Posterior cingulate gyrus (tissue), 11 donors: ENCODE data around the gene LIPK.
"Not testable (repeated sequence)": the region's sequence is repeated elsewhere in the genome, so short reads cannot be mapped to it uniquely, and the experiment has no call there.

Source experiments
- DNase-seq, 10 donors: peaks; one replicate each; pipeline versions ENCODE4 v3.0.0 to v3.0.0-alpha.2; 2020 to 2021; ENCODE audit warnings: mixed read lengths in 3 of 10
- intact Hi-C: fragments of 100-400 bp; cut with DNase I; formaldehyde crosslinking; loops from one replicate; pipeline ENCODE4 v1.15.1; 2023

The LIPK gene

DNA sequence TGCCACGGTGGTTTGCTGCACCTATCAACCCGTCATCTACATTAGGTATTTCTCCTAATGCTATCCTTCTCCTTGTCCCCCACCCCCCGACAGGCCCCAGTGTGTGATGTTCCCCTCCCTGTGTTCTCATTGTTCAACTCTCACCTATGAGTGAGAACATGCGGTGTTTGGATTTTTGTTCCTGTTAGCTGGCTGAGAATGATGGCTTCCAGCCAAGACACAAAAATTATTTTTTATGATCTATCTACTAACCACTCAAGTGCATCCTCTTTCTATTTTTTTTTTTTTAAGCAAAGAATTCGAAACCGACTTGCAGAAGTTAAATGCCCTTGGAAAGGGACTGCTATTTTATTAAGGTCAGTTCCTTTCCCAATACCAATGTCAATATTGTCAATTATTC lies 3.3 kb downstream of the LIPK start:
- intact Hi-C loops, DNase-seq: not testable (repeated sequence)

DNA sequence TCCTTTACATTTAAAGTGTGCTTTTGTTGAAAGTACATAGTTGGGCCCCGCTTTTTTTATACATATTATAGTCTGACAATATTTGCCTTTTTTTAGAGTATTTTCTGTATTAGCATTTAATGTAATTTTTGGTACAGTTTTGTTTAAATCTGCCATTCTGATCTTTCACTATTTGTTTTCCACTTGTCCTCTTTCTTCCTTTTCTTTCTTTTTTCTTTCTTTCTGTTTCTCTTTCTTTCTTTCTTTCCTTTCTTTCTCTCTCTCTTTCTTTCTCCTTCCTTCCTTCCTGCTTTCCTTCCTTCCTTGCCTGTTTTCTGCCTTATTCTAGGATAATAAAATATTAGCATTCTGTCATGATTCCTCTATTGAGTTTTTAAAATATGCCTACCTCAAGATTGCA lies 9.5 kb downstream of the LIPK start:
- intact Hi-C loops, result no loop called here
- no peak for DNase-seq

DNA sequence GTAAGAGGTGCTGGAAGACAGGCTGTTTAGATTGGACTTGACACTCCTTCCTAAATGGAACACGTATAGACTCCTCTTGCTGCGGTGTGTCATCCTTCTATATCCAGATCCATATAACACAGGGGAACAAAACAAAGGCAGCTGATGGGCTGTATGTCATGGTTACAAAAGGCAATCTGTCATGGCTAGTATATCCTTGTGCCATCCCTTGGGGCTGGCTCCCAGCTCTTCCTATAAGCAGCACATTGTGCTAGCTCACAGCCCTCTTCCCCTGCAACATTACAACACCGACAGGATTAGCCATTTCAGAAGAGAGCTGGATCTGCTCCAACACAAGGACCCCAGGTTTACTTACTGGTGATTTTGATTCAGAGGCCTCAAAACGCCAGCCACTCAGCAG lies 15.3 kb downstream of the LIPK start:
- no peak for DNase-seq
- intact Hi-C loops, result no loop called here

DNA sequence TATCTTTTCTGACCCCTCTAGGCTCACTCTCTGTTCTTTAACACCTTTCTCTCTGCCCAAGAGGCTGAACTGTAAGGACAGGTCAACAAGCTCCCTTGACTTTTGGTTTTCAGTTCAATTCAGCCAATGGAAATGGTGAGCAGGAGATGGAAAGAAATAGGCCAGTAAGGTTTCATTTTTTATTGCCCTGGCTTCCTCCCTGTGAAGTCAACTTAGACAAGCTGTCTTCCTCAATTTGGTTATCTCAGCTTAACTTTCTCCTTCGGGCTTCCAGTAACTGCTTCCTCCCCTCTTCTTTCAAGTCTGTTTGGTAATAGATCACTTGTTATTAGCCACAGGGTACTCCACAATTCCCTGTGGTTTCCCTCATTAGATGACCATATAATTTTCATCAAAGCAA lies 19.7 kb downstream of the LIPK start:
- DNase-seq, result no peak
- intact Hi-C loops, result no loop called here

DNA sequence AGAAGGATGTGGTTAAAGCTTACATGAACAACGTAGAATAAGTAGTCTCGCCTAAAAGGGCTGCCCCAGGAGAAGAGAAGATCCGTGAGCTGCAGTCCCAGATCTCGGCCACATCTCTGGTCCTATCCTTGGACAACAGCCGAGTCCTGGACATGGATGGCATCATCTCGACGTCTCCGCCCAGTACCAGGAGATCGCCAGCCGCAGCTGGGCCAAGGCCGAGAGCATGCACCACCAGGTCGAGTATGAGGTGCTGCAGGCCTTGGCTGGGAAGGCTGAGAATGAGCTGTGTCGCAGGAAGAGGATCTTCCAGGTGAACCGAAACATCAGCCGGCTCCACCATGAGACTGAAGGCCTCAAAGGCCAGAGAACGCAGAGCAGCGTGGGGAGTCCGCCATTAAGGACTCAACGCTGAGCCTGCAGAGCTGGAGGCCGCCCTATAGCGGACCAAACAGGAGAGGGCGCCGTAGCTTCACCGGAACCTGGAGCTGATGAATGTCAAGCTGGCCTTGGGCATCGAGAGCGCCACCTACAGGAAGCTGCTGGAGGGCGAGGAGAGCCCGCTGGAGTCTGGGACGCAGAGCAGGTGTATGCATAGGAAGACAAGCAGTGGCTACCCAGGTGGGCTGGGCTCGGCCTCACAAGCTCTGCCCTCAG lies 22.2 kb downstream of the LIPK start:
- no peak for DNase-seq
- intact Hi-C loops, result no loop called here

DNA sequence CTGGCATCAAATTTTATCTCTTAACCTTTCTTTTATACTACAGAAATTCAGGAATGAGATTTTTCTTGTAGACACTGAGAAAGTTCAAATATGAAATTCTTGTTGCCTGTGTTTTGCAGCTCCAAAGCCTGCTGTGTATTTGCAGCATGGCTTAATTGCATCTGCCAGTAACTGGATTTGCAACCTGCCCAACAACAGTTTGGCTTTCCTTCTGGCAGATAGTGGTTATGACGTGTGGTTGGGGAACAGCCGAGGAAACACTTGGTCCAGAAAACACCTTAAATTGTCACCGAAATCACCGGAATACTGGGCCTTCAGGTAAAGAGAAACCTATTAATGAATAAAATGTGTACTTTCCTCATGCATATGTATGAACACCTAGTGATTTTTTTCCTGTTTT lies 24.8 kb downstream of the LIPK start:
- DNase-seq, result no peak
- intact Hi-C loops, result no loop called here

DNA sequence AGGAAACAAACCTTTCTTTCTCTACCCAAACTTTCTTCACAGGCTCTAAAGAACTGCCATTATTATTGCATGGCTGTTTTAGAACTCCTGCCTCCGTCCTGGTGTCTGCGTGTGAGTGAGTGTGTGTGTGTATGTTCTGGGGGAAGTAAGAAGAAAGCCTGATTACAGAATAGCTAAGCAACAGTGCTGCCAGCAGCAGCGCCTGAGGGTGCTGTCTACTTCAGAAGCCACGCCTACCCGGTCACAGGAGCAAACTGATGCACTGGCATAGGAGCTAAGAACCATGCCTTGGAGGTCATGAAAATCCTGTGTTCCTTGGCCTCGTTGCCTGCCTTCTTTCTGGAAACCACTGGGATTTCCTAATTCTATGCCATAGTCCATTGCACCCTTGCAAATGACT lies 25.2 kb downstream of the LIPK start:
- DNase-seq, result no peak
- intact Hi-C loops, result no loop called here

DNA sequence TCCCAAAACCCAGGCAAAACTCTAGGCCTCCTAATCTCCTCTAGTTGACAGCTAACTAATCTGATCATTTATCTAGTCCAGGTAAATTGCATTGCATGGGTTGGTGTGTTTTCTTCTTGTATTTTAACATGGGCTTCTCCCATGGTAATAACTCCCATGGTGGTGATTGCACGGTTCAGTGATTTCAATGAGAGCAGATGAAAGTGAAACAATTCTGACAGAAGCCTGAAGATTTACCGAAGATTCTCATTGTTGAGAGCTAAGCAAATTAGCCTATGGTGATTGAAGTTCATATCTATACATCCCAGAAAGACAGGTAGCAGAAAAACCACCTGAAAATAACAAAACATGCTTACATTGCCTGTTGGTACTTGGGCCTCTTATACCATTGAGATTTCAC lies 27.2 kb downstream of the LIPK start:
- no peak for DNase-seq
- intact Hi-C loops, result no loop called here

DNA sequence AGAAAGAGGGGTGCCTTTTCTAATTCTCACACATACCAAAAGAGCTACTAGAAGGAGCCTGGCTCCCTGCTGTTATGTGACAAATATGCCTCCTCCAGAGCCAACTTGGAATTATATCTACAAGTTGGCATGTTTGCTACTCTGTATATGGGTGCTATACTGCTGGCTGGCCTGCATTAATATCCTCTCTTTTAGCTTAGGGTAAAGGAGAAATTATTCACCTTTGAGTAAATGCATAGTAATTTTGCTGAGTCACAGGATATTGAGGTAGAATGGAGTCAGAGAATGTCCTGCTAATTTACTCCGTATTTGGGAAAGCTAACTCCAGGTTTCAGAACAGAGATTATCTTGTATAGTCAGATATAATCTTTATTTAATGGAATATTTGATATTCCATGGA lies 29.6 kb downstream of the LIPK start:
- intact Hi-C loops, result no loop called here
- DNase-seq, result no peak

DNA sequence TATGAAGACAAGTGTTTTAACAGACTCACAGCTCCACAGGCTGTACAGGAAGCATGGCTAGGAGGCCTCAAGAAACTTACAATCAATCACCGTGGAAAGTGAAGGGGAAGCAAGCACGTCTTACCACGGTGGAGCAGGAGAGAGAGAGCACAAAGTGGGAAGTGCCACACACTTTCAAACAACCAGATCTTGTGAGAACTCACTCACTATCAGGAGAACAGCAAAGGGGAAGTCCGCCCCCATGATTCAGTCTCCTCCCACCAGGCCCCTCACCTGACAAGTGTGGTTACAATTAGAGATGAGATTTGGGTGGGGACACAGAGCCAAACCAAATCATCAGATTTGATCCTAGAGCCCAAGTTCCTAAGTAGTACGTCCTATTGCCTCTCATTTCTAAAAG lies 35.9 kb downstream of the LIPK start:
- intact Hi-C loops, DNase-seq: not testable (repeated sequence)

DNA sequence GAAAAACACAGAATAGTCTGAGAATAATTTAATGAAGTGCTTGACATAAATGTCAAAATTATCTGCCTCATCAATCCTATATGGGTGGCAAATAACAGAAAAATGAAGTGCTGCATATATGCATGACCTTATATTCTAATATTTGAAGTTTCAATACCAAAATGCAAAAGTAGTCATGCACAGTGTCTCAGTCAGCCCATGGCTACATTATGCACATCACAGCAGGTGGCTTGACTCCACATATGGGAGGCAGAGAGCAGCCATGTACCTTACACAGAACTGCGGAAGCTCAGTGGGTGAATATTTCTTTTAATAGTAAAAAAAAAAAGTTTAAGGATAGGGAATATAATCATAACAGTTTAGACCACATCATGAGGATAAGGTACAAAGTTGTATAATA lies 36.4 kb downstream of the LIPK start:
- DNase-seq, result no peak
- intact Hi-C loops, result no loop called here

DNA sequence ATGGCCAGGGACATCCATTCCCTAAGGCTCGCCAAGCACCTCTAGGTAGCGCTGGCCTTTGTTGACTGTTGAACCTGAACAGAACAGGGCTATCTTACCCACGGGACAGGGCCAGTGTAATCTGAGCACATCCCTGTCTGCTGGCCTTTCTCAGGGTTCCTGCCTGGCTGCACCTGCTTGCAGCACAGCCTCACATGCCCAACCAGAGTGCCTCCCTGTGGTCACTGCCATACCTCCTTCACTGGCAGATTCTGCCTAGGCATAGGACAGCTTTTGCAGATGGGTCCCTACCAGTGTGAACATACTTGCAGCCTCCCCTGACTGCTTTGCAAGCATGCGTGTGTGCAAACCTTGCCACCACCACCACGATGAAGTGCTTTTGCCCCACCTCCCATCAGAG lies 38.0 kb downstream of the LIPK start:
- intact Hi-C loops, result no loop called here
- DNase-seq, result no peak

DNA sequence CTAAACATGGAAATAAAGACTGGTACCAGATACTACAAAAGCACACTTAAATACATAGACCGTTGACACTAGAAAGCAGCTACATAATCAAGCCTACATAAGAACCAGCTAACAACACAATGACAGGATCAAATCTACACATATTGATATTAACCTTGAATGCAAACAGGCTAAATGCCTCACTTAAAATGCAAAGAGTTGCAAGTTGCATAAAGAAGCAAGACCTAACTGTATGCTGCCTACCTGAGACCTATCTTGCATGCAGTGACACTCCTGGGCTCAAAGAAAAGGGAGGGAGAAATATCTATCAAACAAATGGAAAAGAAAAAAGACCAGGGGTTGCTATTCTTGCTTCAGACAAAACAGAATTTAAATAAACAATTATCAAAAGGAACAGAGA lies 39.6 kb downstream of the LIPK start:
- DNase-seq, result no peak
- intact Hi-C loops, result no loop called here

DNA sequence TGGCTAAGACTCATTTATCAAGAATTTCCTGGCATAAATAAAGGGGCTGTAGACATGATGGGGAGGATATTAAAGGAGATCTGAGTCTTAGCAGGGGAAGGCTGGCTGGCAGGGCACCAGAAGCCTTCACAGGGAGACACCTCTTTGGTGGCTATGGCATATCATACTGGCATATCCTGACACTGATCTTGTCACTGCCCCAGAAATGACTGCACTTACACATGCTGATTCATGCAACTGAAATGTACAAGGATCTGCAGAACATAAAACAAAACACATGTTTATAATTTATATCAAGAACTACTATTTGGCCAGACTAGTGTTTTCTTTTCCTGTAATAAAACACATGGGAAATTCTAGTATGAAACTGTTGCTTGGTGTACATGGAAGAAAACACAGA lies 48.2 kb downstream of the LIPK start:
- no peak for DNase-seq
- intact Hi-C loops, result no loop called here

DNA sequence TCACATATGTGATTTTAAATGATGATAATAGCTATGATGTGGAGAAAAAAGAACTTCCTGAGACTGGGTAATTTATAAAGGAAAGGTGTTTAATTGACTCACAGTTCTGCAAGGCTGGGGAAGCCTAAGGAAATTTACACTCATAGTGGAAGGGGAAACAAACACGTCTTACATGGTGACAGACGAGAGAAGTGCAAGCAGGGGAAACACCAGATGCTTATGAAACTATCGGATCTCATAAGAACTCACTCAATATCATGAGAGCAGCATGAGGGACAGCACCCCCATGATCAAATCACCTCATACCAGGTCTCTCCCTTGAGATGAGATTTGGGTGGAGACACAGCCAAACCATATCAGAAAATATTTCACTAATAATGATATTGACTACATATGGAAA lies 49.7 kb downstream of the LIPK start:
- intact Hi-C loops, result no loop called here
- DNase-seq, result no peak

DNA sequence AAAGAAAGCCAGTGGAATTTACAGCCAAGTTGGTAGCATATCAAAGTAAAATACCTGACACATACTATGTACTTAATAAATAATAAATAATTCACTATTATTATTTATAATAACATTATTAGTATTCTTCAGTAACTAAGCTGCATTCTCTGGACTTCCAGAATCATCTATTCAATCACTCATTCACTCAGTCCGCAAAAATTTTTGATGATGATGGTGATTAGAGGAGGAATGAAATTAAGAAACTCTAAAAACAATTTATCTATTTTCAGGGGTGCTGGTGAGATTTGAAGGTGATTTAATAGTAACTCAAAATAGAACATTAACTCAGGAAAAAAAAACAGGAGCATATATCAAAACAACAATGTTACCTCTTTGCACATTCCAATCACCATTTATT lies 50.6 kb downstream of the LIPK start:
- DNase-seq, result no peak
- intact Hi-C loops, result no loop called here

DNA sequence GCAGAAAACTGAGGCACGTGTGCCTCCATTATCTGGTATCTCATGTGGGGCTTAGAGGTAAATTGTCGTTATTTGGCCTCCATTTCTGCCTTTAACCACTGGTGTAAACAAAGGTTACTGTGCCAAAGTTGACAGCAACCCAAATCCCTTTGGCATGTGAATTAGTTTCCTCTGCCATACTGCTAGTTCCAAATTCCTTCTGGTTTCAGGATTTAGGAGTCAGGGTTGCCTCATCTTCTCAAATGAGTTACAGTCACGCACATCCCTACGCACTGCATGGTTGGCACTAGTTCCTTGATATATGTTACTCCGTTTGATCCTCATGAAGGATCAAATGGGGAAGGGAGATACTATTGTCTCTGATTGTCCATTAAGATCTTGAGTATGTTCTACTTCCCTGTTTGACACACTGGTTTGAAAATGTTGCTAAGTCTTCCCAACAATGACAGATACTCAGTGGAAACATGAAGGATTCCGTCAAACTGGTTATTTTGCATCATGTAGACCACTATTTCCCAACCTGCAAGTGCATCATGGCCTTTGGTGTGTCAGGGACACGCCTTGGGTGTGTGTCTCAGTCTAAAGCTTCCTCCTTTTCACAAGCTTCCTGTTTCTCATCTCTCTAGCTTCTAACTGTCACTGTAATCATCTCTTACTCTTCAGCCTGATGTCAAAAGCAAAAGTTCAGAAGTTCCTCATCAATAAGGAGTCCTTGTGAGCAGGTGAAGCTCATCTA lies 53.5 kb downstream of the LIPK start, which contains the start of gene LIPN:
LIPN (plus strand) TSS at position 655 of the 736 bp plus-strand sequence. CDS start 1,386 bp downstream, outside the sequence.
- intact Hi-C loops, result no loop called here

DNA sequence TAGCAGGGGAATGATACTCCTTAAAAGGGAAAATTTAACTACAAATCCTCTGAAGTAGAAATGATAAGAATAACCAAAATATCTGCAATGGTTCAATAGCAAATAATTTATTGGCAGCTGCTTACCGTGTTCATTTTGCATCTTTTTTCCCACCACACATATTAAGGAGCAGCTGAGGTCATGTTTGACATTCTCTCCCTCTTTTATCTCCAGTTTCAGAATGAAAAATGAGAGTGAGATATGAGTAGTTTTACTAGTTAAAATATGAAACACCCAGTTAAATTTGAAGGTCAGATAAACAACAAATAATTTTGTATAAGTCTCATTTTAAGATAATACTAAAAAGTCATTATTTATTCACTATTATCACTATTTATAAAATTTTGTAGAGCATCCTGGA lies 56.9 kb downstream of the LIPK start:
- no peak for DNase-seq
- intact Hi-C loops, result no loop called here

More for the DNA sequence above, 53.5 kb downstream of the LIPK start, which contains the start of gene LIPN:
- DNase-seq, result peak in 1 of 10 donors; percentile 59

DNA sequence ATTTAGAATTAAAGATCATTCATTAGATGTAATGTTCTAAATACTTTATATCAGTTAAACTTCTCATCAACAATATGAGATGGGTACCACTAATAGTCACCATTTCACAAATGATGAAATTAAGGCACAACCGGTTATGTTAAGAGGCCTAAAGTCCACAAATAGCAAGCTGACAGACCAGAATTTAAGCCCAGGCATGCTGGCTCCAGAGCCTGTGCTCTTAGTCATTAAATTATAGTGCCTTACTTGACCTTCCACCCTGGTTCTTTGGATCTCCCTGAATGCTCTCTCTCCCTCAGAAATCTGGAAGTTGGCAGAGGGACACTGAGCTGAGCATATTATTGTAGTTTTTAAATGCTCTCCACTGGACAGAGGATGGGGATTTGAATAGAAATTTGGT lies 57.4 kb downstream of the LIPK start:
- intact Hi-C loops, result no loop called here
- no peak for DNase-seq

DNA sequence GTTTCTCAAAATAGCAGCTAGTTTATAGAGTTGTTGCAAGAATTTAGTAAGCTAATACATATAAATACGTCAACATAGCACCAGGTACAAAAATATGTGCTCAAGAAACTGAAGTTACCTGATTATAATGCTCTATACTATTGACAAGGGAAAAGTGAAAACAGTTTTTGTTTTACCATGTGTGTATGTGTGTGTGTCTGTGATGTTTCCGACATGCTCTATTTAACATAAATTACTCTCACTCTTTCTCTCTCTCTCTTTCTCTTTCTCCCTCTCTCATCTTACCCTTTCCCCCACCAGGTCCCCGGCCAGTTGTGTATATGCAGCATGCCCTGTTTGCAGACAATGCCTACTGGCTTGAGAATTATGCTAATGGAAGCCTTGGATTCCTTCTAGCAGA lies 58.1 kb downstream of the LIPK start:
- intact Hi-C loops, result no loop called here
- no peak for DNase-seq

DNA sequence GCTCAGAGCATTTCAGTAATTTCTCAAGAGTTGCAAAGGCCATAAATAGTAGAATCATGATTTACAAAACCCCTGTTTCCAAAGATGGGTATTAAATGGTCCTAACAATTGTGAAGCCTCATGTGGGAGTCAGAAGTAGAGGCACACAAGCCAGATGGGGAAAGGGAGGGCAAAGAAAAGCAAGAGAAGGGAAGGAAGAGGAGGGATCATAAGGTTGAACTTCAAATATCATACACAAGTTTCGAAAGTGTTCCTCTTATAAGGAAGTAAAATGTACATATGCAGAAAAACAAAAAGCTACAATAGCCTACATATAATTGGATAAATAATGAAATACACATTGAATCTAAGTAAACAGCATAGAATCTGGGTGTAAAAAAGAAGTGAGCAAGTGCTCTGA lies 59.8 kb downstream of the LIPK start:
- intact Hi-C loops, result no loop called here
- no peak for DNase-seq

DNA sequence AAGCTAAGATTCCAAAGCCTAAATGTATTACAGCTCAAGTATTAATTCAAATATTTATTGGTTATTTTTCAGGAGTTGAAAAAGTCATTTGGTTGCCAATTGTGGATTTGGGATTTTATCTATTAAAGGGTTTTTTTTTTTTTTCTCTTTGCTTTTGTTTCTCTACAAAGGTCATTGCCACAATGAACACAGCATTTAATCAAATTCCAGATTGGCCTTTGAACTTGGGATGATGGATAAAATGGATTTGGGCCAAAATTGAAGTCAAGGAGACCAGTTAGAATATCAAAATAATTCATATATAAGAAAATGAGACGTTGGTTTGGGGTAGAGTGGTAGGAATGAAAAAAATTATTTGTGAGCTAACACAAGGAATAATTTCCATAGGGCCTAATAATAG lies 63.3 kb downstream of the LIPK start:
- intact Hi-C loops, result no loop called here
- DNase-seq, result no peak
